GM12878 (cell line): ENCODE data around the gene FBXL17. TPM values are rescaled to one million over a fixed set of nuclear protein-coding genes. Genes with fewer than 3 reads are reported as not detected.

Source experiments
- ATF7 ChIP-seq: fragments of 450-650 bp; IDR thresholded peaks from 2 replicates; pipeline ENCODE4 v1.6.1; 2016; ENCODE audit warnings: low read depth, mild to moderate bottlenecking
- CEBPZ ChIP-seq: fragments of 150-350 bp; IDR thresholded peaks from 2 replicates; pipeline ENCODE4 v1.6.1; 2016; ENCODE audit warnings: low read depth, low read length
- EP300 ChIP-seq, 2 experiments: fragments of 150-350 bp in 1 of 2; IDR thresholded peaks; 2 replicates each; pipeline ENCODE4 v1.6.1; 2011 to 2012; ENCODE audit warnings: low read depth in 2 of 2, low read length in 2 of 2, borderline replicate concordance in 1 of 2, improper control_type of control experiment in 1 of 2, inconsistent platforms in 1 of 2; ENCODE audit not compliant: control insufficient read depth in 1 of 2
- ESRRA ChIP-seq: IDR thresholded peaks from 2 replicates; pipeline ENCODE4 v1.6.1; 2012; ENCODE audit warnings: mild to moderate bottlenecking, low read length, improper control_type of control experiment
- FOXK2 ChIP-seq: fragments of 450-650 bp; IDR thresholded peaks from 2 replicates; pipeline ENCODE4 v1.6.1; 2017; ENCODE audit warnings: mild to moderate bottlenecking, moderate library complexity
- GATAD2B ChIP-seq: fragments of 450-650 bp; conservative IDR thresholded peaks from 2 replicates; pipeline ENCODE4 v1.6.1; 2017; ENCODE audit warnings: low read depth, mild to moderate bottlenecking, moderate library complexity
- KDM1A ChIP-seq: fragments of 200-600 bp; sonication (generic); IDR thresholded peaks from 2 replicates; pipeline ENCODE4 v1.6.1; 2016; ENCODE audit warnings: borderline replicate concordance
- KLF5 ChIP-seq: fragments of 450-650 bp; IDR thresholded peaks from 2 replicates; pipeline ENCODE4 v1.6.1; 2014; ENCODE audit warnings: mild to moderate bottlenecking; ENCODE audit not compliant: partially characterized antibody
- PKNOX1 ChIP-seq: fragments of 450-650 bp; IDR thresholded peaks from 2 replicates; pipeline ENCODE4 v1.6.1; 2016; ENCODE audit warnings: mild to moderate bottlenecking
- RB1 ChIP-seq: fragments of 450-650 bp; formaldehyde crosslinking; IDR thresholded peaks from 2 replicates; pipeline ENCODE4 v1.6.1; 2017; ENCODE audit warnings: mild to moderate bottlenecking, borderline replicate concordance
- RCOR1 ChIP-seq: conservative IDR thresholded peaks from 2 replicates; pipeline ENCODE4 v1.6.1; 2012; ENCODE audit warnings: low read depth, low read length, improper control_type of control experiment
- SMAD5 ChIP-seq: IDR thresholded peaks from 2 replicates; pipeline ENCODE4 v1.6.1; 2016; ENCODE audit warnings: antibody characterized with exemption, low read depth
- STAT1 ChIP-seq: fragments of 450-650 bp; conservative IDR thresholded peaks from 2 replicates; pipeline ENCODE4 v1.6.1; 2014; ENCODE audit warnings: antibody characterized with exemption, mild to moderate bottlenecking
- TBL1XR1 ChIP-seq: IDR thresholded peaks from 2 replicates; pipeline ENCODE4 v1.6.1; 2012; ENCODE audit warnings: low read depth, low read length, improper control_type of control experiment
- polyA plus RNA-seq, 11 experiments: library from polyadenylated mRNA; depleted of rRNA in 4 of 11; unstranded in 6 of 11; stranded (reverse) in 5 of 11; fragments of >200 nt; fragmentation: Nextera tagmentation in 4 of 11; fragmentation: Illumina TruSeq in 1 of 11; extraction: Ambion mirVana in 4 of 11; extraction: Trizol in 1 of 11; gene quantifications; 1 replicate in 1 of 11; 2 replicates in 10 of 11; pipeline versions ENCODE4 v1.2.1 to v1.2.3, GENCODE V29; 2011 to 2016; ENCODE audit warnings: inconsistent platforms in 2 of 11, missing spikeins in 2 of 11, low read depth in 1 of 11
- total RNA-seq, 4 experiments: library from RNA; depleted of rRNA in 3 of 4; stranded (reverse); fragments of >200 nt in 3 of 4; fragmentation: Illumina TruSeq in 1 of 4; extraction: Trizol in 1 of 4; gene quantifications; 2 replicates each; pipeline versions ENCODE4 v1.2.1 to v1.2.3, GENCODE V29; 2013 to 2021
- TF ChIP-seq, protein P1 (sequence below): IDR thresholded peaks from 2 replicates; pipeline ENCODE4 v1.6.1; 2012; ENCODE audit warnings: low read depth, low read length, improper control_type of control experiment

Gene FBXL17
- total and polyA plus RNA-seq, 10 of the 15 experiments (the other 5 are each of a cell fraction or from before 2014, with no cell fraction given), result 0.88 to 9.0 (median 4.4) TPM

DNA sequence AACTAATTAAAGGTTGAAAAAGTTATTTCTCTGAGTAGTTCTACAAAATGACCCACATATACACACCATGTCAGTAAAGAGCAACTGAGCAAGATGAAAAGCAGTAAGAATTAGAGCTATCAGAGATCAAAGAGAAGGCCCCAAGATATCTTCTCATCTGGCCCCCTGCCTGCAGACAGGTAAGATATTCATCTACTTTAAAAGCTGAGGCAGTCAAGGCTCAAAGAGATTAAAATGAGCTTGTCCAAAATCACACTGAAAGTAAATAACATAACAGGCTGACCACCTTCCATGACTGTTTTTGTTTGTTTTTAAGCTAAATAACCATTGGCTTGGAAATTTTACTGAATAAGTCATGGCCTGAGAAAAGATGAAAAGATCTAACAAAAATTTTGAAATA lies 266.2 kb downstream of the FBXL17 start (continued):
- TF ChIP-seq CEBPZ (no peak), SMAD5 (no peak), KDM1A (no peak), GATAD2B (no peak), STAT1 (no peak), PKNOX1 (no peak), KLF5 (no peak), TBL1XR1 (no peak), RB1 (no peak), FOXK2 (no peak), EP300 (IDR thresholded peaks at IDR 0.05; ENCODE audit: borderline replicate concordance in 1 of 2, control insufficient read depth in 1 of 2, low read depth in 2 of 2, low read length in 2 of 2) (no peak), RCOR1 (no peak), ESRRA (no peak), ATF7 (no peak)
- TF ChIP-seq, protein P1, sequence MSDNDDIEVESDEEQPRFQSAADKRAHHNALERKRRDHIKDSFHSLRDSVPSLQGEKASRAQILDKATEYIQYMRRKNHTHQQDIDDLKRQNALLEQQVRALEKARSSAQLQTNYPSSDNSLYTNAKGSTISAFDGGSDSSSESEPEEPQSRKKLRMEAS, result no peak
